Measurements from ENCODE around the gene POLD4. TPM values are rescaled to one million over a fixed set of nuclear protein-coding genes. Genes with fewer than 3 reads are reported as not detected.

The POLD4 gene
- total and polyA plus RNA-seq, 2 of the 13 experiments (the other 11 are each of a cell fraction or from before 2014, with no cell fraction given), result 10.5 to 27.4 TPM

GRCh38 chr11:67373648-67374570, 20.6 kb upstream of the POLD4 start (continued):
- TF ChIP-seq, protein P1, sequence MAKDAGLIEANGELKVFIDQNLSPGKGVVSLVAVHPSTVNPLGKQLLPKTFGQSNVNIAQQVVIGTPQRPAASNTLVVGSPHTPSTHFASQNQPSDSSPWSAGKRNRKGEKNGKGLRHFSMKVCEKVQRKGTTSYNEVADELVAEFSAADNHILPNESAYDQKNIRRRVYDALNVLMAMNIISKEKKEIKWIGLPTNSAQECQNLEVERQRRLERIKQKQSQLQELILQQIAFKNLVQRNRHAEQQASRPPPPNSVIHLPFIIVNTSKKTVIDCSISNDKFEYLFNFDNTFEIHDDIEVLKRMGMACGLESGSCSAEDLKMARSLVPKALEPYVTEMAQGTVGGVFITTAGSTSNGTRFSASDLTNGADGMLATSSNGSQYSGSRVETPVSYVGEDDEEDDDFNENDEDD (CRISPR knock-in tag; IDR thresholded peaks at IDR 0.05; ENCODE audit: borderline replicate concordance), result peak; percentile 21; the same call in 1 of the 2 replicates
- TF ChIP-seq RXRB (CRISPR knock-in tag; IDR thresholded peaks at IDR 0.05; ENCODE audit: borderline replicate concordance), result peak; percentile 14; the same call in 1 of the 2 replicates
- TF ChIP-seq ATF1 (CRISPR knock-in tag; IDR thresholded peaks at IDR 0.05), result no peak
- 0 out of 2 replicates have a peak, but pooled peaks have one; percentile 29 for TF ChIP-seq KAT8 (CRISPR knock-in tag; IDR thresholded peaks at IDR 0.05)
- no peak for TF ChIP-seq HOXD1 (CRISPR knock-in tag; IDR thresholded peaks at IDR 0.05)
- no peak for TF ChIP-seq ZNF446 (CRISPR knock-in tag; IDR thresholded peaks at IDR 0.05)
- TF ChIP-seq SIN3B (IDR thresholded peaks at IDR 0.05; ENCODE audit: low read length), result no peak
- no peak for TF ChIP-seq NFE2L1 (CRISPR knock-in tag; IDR thresholded peaks at IDR 0.05; ENCODE audit: borderline replicate concordance)
- no peak for TF ChIP-seq ZIK1 (CRISPR knock-in tag; IDR thresholded peaks at IDR 0.05; ENCODE audit: borderline replicate concordance, low read depth)
- no peak for TF ChIP-seq ZBTB44 (CRISPR knock-in tag; IDR thresholded peaks at IDR 0.05)
- TF ChIP-seq ZNF646 (CRISPR knock-in tag; IDR thresholded peaks at IDR 0.05), result no peak
- no peak for TF ChIP-seq MXD1 (CRISPR knock-in tag; IDR thresholded peaks at IDR 0.05)
- TF ChIP-seq, protein P2, sequence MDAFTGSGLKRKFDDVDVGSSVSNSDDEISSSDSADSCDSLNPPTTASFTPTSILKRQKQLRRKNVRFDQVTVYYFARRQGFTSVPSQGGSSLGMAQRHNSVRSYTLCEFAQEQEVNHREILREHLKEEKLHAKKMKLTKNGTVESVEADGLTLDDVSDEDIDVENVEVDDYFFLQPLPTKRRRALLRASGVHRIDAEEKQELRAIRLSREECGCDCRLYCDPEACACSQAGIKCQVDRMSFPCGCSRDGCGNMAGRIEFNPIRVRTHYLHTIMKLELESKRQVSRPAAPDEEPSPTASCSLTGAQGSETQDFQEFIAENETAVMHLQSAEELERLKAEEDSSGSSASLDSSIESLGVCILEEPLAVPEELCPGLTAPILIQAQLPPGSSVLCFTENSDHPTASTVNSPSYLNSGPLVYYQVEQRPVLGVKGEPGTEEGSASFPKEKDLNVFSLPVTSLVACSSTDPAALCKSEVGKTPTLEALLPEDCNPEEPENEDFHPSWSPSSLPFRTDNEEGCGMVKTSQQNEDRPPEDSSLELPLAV (CRISPR knock-in tag; conservative IDR thresholded peaks at IDR 0.05; ENCODE audit: low read depth), result no peak
- TF ChIP-seq PHF5A (CRISPR knock-in tag; IDR thresholded peaks at IDR 0.05; ENCODE audit: low read depth, unreplicated experiment), result no peak
- TF ChIP-seq ZNF451 (CRISPR knock-in tag; IDR thresholded peaks at IDR 0.05), result no peak
- TF ChIP-seq FOSL2 (CRISPR knock-in tag; IDR thresholded peaks at IDR 0.05), result peak; percentile 76
- no peak for TF ChIP-seq CHD2 (IDR thresholded peaks at IDR 0.05; ENCODE audit: low read depth, low read length)
- TF ChIP-seq FOXC1 (CRISPR knock-in tag; IDR thresholded peaks at IDR 0.05; ENCODE audit: borderline replicate concordance), result 0 out of 2 replicates have a peak, but pooled peaks have one; percentile 48
